Hematopoietic multipotent progenitor cell treated with erythropoietin and hydrocortisone succinate and interleukin-3 and kit ligand, for 15 days (in vitro differentiated cells): Measurements from ENCODE around the gene LOXL3.

Source experiments
- DNase-seq: peaks from one replicate; pipeline ENCODE4 v3.0.0-alpha.2; 2015; ENCODE audit warnings: low spot score

LOXL3 gene

DNA sequence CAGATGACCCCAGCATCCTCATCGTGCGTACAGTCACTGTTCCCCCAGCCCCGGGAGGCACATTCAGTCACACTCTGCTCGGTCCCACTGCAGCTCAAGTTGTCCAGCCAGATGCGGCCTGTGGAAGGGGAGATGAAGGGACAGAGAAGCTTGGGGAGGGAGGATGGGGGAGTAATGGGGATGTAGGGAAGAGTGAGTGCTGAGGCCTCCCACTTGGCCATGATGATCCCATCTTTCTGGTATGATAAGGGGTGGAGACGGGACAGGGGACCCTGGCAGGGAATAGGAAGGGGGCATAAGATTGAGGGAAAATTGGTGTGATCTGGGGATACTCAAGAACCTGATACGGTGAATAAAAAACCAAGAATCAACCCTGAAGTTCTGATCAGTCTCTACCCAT is 3.5 kb downstream of the LOXL3 start:
- no peak for DNase-seq

DNA sequence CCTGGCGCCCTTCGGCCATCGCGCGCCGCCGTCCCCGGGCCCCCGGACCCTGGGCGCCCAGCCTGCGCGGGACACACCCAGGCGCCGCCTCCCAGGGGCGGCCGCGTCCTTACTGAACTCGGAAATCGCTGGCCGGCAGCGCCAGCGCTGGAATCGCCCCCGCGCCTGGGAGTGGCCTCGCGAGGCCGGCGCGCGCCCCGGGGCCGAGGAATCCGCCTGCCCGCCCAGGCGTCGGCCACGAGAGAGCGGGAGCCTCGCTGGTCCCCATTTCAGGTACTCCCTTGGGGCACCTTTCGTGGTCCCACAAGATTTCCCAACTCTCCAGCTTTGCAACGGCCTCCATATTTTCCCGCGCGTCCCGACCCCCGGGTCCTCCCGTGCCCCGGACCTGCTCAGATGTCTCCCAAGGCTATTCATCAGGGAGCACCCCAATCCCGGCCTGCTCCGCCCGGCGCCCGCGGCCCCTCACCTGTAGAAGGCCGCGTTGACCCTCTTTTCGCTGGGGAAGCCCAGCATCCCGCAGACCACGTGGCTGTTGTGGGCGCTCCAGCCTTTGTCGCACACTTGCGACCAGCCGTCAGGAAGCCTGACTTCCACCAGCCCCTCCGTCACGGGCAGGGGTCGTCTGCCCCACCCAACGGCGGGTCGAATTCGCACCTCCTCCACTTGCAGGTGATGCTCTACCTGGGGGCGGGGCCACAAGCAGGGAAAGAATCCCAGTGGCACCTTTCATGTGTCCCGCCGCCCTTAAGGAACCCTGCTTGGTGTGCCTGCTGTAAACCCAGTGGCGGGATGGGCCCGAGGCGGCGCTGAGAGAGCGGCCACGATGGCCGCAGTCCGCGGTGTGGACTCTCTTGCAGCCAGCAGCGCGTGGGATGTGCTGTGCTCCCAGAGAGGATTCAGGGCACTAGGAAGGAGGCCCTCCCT is 4.6 kb downstream of the LOXL3 start:
- peak; percentile 29 for DNase-seq

DNA sequence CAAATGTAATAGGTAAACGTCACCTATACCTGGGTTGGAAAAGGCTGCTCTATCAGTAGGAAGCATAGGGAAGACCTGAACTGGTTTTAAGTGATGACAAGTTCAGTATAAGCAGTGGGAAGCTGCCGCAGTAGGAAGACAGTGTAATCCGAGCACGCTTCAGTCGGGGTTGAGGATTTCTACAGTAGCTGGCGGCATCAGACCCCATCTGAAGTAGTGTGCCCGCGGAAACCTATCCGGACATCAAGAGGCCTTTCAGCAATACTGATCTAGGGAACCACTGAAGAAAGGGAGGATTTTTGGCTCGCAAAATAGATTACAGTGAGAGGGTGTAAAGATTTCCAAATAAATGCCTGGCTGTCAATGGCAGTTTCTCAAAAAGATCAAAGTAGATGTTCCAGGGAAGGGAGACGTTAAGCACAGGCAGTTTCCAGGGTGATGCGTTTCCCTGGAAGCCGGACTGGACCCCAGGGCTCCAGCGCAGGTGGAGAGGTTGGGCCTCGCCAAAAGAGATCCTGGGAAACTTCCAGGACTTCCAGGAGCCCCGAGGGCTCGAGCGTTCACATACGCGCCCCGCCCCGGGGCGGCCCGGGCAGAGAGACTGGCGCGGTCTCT is 5.3 kb downstream of the LOXL3 start:
- DNase-seq, result no peak

DNA sequence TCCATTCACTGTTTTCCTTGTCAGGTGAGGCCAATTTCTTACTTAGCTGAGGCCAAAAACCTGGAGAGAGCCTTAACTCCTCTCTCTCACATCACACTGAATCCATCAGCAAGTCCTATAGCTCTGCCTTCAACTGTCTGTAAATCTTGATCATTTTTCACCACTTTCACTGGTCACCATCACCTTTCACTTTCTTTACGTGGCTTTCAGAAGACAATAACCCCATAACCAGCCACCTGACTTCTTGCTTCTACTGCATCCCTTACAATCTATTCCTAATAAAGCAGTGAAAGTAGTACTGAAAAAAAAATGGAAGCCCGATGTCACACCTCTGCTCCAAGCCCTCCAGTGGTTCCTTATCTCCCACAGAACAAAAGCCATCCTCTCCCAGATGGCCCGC is 7.7 kb downstream of the LOXL3 start:
- no peak for DNase-seq

DNA sequence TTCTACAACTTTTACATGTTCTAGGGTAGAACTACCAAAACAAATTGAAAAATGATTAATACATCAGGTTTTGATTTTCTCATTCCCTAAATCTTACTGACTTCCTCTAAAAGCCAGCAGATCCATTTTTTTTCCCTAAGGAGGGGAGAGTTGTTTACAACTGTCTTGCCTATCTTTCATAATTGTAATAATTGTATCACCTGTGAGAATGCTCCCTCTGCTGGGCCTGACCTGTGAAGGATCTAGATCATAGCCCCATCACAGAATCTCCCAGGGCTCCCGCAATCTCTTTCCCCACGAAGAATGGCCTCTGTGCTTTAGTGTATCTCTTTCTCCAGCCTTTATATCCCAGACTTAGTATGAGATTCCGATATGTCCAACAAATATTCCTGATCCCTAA is 9.1 kb downstream of the LOXL3 start:
- no peak for DNase-seq

DNA sequence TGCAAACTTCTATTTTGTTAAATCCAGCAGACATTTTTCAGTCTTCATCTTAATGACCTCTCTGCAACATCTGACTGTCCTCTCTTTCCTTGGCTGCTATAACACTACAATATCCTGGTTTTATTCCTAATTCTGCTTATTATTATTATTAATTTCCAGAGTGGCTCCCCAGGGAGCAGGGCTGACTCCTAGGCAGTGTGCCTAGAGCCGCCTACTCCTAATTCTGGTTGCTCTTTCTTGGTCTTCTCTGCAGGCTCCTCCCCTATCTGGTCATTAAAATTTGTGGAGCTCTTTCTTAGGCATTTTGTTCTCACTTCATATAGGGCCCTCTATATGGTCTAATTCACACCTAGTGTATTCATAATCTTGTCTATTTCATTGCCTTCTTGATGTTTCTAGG is 10.8 kb downstream of the LOXL3 start:
- no peak for DNase-seq

DNA sequence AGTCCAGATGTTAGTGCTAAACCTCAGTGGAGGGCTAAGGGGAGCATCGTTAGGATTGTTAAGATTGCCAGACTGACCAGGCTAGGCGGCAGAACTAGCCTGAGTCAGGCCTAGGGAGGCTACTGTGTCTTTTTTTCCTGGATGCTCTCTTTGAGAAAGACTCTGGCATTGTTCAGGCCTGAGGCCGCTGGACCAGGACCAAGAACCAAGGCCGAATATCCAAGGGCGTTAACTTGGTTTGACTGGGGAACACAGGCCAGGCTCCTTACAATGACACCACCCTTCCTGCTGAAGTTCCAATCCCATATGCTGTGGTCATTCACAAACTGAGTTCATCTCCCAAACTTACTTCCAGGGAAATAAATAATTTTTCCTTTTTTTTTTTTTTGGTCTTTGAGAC is 13.5 kb downstream of the LOXL3 start:
- no peak for DNase-seq

DNA sequence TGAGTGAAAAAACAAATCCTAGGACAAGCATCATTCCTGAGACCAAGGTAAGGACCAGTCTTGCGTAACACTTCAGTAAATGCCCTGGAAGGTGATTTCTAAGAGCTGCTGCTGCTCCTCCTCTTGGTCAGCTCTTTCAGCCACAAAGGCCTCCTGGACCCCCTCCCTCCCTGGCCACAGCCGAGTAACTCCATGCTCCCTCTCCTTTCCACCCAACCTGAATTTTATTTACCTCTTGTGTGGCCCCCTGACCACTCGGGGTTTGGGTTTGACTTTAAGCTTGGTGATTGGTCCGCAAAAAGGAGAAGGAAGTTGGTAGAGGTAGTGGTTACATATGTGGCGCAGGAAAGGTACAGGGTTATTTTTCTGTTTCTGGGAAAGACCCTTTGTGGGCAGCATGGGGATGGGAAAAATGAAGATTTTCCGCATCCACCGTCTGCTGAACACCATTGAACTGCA is 14.8 kb downstream of the LOXL3 start:
- DNase-seq, result no peak

DNA sequence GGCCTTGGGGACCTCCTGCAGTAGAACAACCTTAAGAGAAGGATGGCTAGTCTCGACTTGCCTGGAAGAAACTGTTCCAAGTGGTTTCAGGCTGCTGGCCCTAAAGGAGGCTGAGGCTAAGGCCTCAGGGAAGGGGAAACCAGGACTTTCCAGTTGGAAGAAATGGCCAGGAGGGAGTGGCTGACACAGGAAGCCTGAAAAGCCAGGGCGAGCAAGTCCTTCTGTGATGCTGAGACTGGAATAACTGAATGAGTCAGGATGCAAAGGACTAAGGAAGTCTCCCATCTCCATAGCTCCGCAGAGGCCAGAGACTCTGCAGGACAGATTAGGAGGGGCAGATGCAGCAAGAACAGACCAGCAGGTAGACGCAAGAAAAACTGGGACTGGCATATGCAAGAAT is 16.6 kb downstream of the LOXL3 start:
- DNase-seq, result no peak

DNA sequence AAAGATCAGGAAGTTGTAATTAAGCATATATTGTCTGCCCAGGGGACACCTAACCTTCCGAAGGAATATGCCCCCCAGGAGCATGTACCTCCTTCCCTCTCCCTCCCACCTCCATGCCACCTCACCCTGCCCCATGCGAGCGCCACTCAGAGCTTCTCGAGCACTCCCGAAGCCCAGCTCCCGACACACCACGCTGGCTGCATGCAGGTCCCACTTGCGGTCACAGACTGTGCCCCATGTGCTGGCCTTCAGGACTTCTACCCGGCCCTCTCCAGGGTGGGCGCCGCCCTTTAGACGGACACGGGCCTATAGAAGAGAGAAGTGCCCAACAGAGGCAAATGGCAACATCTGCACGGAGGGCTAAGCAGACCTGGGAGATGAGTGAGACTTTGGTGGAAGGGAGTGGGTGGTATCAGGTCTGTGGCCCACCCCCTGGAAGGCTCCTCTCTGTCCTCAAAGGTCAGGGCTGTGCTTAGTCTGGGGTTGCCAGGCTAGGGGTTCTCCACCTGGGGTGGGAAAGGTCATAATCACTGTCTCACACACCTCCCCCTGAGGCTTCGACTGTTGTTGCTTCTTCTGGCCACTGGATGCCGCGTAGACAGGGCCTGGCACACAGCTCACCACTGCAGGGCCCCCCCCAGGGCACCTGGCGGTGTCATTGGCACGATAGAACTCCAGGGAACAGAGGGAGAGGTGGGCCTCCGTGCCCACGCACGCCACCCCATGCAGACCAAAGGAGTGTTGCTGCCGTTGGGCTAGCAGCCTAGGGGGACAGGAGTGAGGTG is 17.4 kb downstream of the LOXL3 start:
- no peak for DNase-seq

DNA sequence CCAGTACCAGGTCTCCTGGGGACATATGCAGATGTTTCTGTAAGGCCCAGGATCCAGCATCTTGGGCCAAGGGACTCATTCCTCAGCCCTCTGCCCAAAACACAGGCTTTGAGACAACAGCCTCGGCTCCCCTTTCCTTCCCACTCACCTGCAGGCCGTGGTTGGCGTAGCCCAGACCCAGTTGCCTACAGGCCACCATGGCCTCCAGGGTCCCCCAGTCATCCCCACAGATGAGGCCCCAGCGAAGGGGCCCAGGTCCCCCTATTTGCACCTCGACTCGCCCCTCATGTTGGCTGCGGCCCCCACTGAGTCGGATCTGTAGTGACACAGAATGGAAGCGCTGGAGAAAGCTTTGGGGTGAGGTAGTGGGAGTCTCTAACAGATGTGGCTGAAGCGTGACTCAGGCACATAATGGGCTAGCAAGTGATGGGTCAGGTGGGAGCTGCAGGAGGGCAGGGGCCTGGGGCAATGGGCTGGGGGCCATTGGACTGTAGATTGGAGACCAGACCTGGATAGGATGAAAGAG is 18.2 kb downstream of the LOXL3 start:
- DNase-seq, result no peak

DNA sequence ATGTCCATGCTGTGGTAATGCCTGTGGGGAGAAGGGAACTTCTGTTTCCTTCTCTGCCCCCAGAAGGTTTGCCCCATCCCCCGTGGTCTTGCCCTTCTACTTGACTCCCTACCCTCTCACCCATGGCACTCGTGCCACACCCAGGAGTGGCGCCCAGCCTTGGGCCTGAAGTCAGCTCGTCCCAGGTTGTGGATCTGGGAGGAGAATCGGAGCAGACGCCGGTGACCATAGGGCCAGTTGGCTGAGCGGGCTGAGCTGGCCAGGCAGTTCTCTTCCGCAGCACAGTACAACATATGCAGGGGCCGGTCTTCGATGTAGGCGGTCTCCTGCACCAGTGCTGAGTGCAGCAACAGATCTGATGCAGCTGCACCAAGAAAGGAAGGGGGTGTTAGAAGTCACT is 19.3 kb downstream of the LOXL3 start:
- no peak for DNase-seq

DNA sequence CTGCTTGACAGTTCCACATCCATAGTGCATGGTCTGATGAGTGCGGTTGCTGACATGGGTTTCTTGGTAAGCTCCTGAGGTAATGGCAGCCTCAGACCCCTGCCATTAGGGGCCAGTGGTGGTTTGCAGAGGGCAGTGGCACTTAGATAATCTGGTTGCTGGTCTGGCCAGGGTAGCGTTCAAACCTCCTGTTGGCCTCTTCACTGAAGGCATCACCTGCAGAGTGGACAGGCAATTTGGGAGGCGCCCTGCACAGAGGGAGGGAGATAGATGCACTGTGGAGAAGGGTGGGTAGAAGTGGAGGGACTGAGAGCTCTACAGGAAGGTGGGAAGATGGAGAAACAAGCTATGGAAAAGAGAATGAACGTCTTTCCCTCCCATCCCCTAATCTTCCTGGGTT is 20.3 kb downstream of the LOXL3 start:
- DNase-seq, result no peak

DNA sequence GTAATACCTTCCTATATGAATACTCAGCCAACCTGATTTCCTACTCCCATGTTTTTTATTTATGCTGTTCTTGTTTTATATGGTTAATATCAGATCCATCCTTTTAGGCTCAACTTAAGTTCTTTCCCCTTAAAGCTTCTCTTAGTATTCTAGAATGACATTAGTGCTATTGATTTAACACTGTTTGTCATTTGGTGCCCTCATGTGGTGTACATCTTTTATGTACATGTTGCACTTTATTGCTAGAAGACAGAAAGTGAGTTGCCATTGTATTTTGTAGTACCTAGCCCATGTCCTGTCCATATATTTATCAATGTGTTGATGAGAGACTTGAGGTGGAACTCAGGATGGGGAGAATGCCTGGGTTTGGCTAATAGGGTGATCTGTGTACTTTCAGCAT is 21.5 kb downstream of the LOXL3 start:
- peak; percentile 75 for DNase-seq

DNA sequence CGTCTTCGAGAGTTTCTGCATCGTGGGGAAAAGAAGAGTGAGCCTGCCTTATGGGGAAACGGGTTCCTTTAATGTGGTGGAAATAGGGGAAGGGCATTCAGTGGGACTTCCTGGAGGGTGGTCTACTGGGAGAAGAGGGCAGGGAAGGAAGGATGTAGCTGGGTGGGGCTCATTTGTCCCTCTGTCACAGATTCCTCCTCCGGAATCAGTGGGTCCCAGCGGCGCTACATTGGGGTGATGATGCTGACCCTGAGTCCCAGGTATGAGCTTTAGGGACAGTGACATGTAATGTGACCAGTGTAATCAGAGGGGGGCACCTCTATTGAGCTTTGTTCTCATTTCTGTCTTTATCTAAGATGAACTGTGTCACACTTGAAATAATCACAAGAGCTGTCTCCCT is 22.1 kb downstream of the LOXL3 start:
- DNase-seq, result no peak

DNA sequence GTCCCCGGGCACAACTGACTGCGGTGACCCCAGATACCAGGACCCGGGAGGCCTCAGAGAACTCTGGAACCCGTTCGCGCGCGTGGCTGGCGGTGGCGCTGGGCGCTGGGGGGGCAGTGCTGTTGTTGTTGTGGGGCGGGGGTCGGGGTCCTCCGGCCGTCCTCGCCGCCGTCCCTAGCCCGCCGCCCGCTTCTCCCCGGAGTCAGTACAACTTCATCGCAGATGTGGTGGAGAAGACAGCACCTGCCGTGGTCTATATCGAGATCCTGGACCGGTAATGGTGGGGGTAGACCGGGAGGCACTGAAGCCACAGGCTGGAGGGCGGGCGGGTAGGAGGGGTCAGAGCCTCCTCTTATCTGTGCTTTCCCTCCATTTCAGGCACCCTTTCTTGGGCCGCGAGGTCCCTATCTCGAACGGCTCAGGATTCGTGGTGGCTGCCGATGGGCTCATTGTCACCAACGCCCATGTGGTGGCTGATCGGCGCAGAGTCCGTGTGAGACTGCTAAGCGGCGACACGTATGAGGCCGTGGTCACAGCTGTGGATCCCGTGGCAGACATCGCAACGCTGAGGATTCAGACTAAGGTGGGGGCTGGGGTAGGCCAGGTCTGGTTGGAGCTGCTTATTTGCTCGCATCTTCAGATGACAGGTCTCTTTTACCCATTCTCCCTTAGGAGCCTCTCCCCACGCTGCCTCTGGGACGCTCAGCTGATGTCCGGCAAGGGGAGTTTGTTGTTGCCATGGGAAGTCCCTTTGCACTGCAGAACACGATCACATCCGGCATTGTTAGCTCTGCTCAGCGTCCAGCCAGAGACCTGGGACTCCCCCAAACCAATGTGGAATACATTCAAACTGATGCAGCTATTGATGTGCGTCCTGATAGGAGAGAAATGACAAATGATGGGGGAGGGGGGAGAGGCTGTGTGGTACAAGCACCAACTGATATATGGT is 23.2 kb downstream of the LOXL3 start:
- DNase-seq, result peak; percentile 94

DNA sequence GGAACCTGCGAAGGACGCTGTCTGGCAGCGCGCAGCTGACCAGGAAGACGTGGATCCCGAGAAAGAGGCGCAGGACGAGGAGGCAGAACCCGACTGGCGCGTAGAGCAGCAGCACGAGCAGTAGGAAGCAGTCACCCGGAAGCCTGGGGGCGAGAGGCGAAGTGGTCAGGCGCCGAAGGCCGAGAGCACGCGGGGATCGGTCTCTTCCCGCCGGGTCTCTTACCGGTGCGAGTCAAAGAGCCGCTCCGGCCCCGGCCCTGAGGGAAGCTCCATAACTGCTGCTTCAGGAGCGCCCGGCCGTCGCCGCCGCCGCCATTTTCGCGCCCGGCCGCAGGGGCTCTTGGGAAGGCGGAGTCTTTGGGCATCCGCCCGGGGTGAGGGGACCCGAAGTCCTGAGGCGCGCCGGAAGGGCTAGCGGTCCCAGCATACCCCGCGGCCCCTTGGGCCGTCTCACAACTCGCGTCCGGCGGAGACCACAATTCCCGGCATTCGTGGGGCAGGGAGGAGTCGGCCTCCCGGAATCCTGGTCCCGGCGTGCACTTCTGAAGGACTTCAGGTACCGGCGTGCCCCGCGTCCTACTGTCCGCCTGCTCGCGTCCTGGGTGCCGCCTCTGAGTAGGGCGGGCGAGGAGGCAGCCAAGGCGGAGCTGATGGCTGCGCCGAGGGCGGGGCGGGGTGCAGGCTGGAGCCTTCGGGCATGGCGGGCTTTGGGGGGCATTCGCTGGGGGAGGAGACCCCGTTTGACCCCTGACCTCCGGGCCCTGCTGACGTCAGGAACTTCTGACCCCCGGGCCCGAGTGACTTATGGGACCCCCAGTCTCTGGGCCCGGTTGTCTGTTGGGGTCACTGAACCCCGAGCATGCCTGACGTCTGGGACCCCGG is 24.1 kb downstream of the LOXL3 start, which contains the start of the genes AUP1 and HTRA2:
Gene AUP1, minus strand, starts transcription at position 350 of the 882 bp plus-strand sequence. Its CDS starts 77 bp downstream, at position 273.
Gene HTRA2, plus strand, starts transcription at position 577 of the 882 bp plus-strand sequence. Its CDS starts 74 bp downstream, at position 651.
- DNase-seq, result peak; percentile 94

DNA sequence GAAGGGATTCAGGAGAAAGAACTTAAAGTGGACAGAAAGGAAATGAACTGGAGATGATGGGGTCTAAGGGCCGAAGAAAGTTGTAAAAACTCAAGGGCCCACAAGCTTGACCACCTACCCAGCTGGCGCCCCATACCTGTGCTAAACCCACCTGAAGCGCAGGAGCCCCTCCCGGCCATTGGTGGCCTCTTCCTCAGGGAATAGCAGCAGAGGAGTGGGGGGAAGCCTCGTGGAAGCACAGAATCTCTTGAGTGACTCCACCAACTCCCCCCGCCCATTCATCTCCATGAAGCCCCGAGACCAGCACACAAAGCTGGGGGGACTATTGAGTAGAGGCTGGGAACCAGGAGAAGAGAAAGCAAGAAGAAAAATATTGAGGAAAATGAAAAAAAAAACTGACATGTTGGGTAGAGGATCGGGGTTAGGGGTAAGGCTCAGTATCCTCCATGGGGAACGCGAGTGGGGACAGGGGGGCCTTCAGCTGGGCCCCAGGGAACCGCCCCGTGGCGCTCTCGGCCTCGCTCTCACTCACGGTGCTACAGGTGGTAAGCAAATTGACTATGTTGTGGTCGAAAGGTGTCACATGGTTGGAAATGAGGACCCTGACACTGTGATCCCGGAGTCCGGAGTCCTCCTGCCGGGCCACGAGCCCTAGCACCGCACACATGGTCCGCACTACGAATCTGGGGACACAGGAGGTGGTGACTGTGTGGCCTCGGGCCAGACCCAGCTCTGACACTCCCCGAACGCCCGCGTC is 25.0 kb downstream of the LOXL3 start:
- no peak for DNase-seq

DNA sequence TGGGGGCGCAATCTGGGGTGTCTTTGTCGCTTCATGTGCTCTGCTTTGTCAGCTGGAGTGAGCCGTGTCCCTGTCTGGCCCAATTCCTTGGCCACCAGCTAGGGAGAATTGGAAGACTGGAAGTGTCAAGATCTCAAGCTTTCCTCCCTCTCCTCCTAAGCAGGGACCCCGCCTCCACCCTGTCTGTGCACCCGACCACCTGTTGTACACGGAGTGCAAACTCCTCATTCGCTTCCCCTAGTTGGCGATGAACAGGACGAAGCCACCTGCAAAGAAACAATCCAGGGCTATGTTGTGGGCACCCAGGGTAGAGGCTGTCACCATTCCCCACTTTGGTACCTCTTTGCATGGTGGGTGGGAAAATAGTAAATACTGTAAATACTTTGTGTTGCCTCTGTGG is 26.0 kb downstream of the LOXL3 start:
- DNase-seq, result no peak
